SK-N-SH (cell line): ENCODE data around the gene C1QL2. TPM values are rescaled to one million over a fixed set of nuclear protein-coding genes. Genes with fewer than 3 reads are reported as not detected.

ENCODE experiments used
- CTCF ChIA-PET: fragments of 300-600, 350-600 bp; formaldehyde crosslinking; extraction: SDS; loops from one replicate; lab custom pipeline; 2021; lab: Yijun Ruan, JAX
- POLR2A ChIA-PET: fragments of 350-600 bp; sonication (Branson Sonifier 250); formaldehyde crosslinking; extraction: SDS; loops from one replicate; lab custom pipeline; 2020; ENCODE audit warnings: antibody characterized with exemption, inconsistent platforms; lab: Yijun Ruan, JAX
- DNase-seq: peaks from one replicate; pipeline ENCODE4 v3.0.0; 2012
- H2AFZ ChIP-seq: fragments of 200-600 bp; sonication (generic); 2 replicates; pipeline ENCODE4 v1.8.1; 2016; ENCODE audit warnings: antibody characterized with exemption, mild to moderate bottlenecking, low read depth
- H3F3A ChIP-seq: fragments of 200-600 bp; sonication (generic); replicated peaks from 2 replicates; pipeline ENCODE3; 2016; ENCODE audit warnings: antibody characterized with exemption, mild to moderate bottlenecking; ENCODE audit not compliant: insufficient read depth
- H3K27ac ChIP-seq, 2 experiments: fragments of 200-500 bp in 1 of 2; fragments of 200-600 bp in 1 of 2; sonication (Bioruptor generic) in 1 of 2; sonication (generic), shearing (Covaris generic) in 1 of 2; 2 replicates each; pipeline versions ENCODE4 v1.5.1 to v1.6.1; 2014 to 2016; ENCODE audit warnings: low read depth in 2 of 2, inconsistent platforms in 1 of 2, low read length in 1 of 2, mild to moderate bottlenecking in 1 of 2, mixed read lengths in 1 of 2
- H3K27me3 ChIP-seq: fragments of 200-600 bp; sonication (generic), shearing (Covaris generic); 2 replicates; pipeline ENCODE4 v1.6.1; 2016; ENCODE audit warnings: mixed run types; ENCODE audit not compliant: insufficient read depth
- H3K36me3 ChIP-seq, 2 experiments: fragments of 200-500 bp in 1 of 2; fragments of 200-600 bp in 1 of 2; sonication (Bioruptor generic) in 1 of 2; sonication (generic) in 1 of 2; replicated peaks in 1 of 2; 2 replicates each; pipeline versions ENCODE3 to v1.5.1; 2014 to 2016; ENCODE audit warnings: low read length in 1 of 2, mild to moderate bottlenecking in 1 of 2; ENCODE audit not compliant: insufficient read depth in 2 of 2, control insufficient read depth in 1 of 2
- H3K4me1 ChIP-seq, 2 experiments: fragments of 200-500 bp in 1 of 2; fragments of 200-600 bp in 1 of 2; sonication (Bioruptor generic) in 1 of 2; sonication (generic), shearing (Covaris generic) in 1 of 2; 2 replicates each; pipeline versions ENCODE4 v1.5.1 to v1.6.1; 2014 to 2016; ENCODE audit warnings: low read depth in 1 of 2, low read length in 1 of 2, mixed run types in 1 of 2; ENCODE audit not compliant: insufficient read depth in 2 of 2, control insufficient read depth in 1 of 2
- H3K4me2 ChIP-seq: fragments of 200-600 bp; sonication (generic), shearing (Covaris generic); 2 replicates; pipeline ENCODE4 v1.6.1; 2017; ENCODE audit warnings: mixed run types
- H3K4me3 ChIP-seq, 2 experiments: fragments of 200-500 bp in 1 of 2; fragments of 200-600 bp in 1 of 2; sonication (Bioruptor generic) in 1 of 2; sonication (generic), shearing (Covaris generic) in 1 of 2; 2 replicates each; pipeline versions ENCODE4 v1.5.1 to v1.8.1; 2014 to 2016; ENCODE audit warnings: low read depth in 2 of 2, inconsistent platforms in 1 of 2, low read length in 1 of 2, mild to moderate bottlenecking in 1 of 2, mixed read lengths in 1 of 2, moderate library complexity in 1 of 2
- H3K79me2 ChIP-seq: fragments of 200-600 bp; sonication (generic); 2 replicates; pipeline ENCODE4 v1.8.1; 2017; ENCODE audit warnings: mild to moderate bottlenecking; ENCODE audit not compliant: insufficient read depth
- H3K9ac ChIP-seq: fragments of 200-600 bp; sonication (generic); 2 replicates; pipeline ENCODE4 v1.6.1; 2017; ENCODE audit warnings: mixed run types
- H3K9me2 ChIP-seq: fragments of 200-600 bp; sonication (generic); 2 replicates; pipeline ENCODE4 v1.6.1; 2017; ENCODE audit warnings: mixed run types
- H3K9me3 ChIP-seq: fragments of 200-600 bp; sonication (generic); 2 replicates; pipeline ENCODE4 v1.6.1; 2017; ENCODE audit warnings: mixed run types, mild to moderate bottlenecking, moderate library complexity
- H4K20me1 ChIP-seq: fragments of 200-600 bp; sonication (generic); 2 replicates; pipeline ENCODE4 v1.6.1; 2017; ENCODE audit warnings: mild to moderate bottlenecking, mixed run types; ENCODE audit not compliant: insufficient read depth
- CHD2 ChIP-seq: fragments of 150-350 bp; IDR thresholded peaks from 2 replicates; pipeline ENCODE4 v1.6.1; 2018; ENCODE audit warnings: low read length; ENCODE audit not compliant: partially characterized antibody
- ELF1 ChIP-seq: IDR thresholded peaks from 2 replicates; pipeline ENCODE4 v1.4.0; 2012
- EZH2phosphoT487 ChIP-seq: fragments of 200-600 bp; sonication (generic); IDR thresholded peaks from 2 replicates; pipeline ENCODE4 v1.6.1; 2017; ENCODE audit warnings: low read depth, mixed run types, mild to moderate bottlenecking, antibody characterized with exemption, moderate library complexity, borderline replicate concordance
- GABPA ChIP-seq: IDR thresholded peaks from 2 replicates; pipeline ENCODE4 v1.4.0; 2012; ENCODE audit warnings: low read depth, mild to moderate bottlenecking
- POLR2AphosphoS5 ChIP-seq: IDR thresholded peaks from 2 replicates; pipeline ENCODE4 v1.6.1; 2012; ENCODE audit warnings: low read depth, low read length
- RFX5 ChIP-seq: IDR thresholded peaks from 2 replicates; pipeline ENCODE4 v1.6.1; 2012; ENCODE audit warnings: mild to moderate bottlenecking, improper control_type of control experiment, low read length
- RXRA ChIP-seq: IDR thresholded peaks from 2 replicates; pipeline ENCODE4 v1.4.0; 2012; ENCODE audit warnings: low read depth, mild to moderate bottlenecking, borderline replicate concordance
- SIN3A ChIP-seq: IDR thresholded peaks from 2 replicates; pipeline ENCODE4 v1.6.1; 2012; ENCODE audit warnings: low read depth, mild to moderate bottlenecking, low read length, moderate library complexity, borderline replicate concordance
- TAF1 ChIP-seq: IDR thresholded peaks from 2 replicates; pipeline ENCODE4 v1.6.1; 2012; ENCODE audit warnings: low read depth, mild to moderate bottlenecking, low read length, moderate library complexity, borderline replicate concordance
- WGBS: methylation state at CpG from one replicate; pipeline ENCODE4 v1.1.6; 2017; ENCODE audit warnings: low lambda C conversion rate; 5-methylcytosine and 5-hydroxymethylcytosine counted together
- polyA plus RNA-seq, 3 experiments: library from polyadenylated mRNA; depleted of rRNA; stranded (reverse); fragments of >200 nt; gene quantifications; 2 replicates each; pipeline ENCODE4 v1.2.3, GENCODE V29; 2012
- TF ChIP-seq, protein P1 (sequence below): IDR thresholded peaks from 2 replicates; pipeline ENCODE4 v1.6.1; 2012; ENCODE audit warnings: mild to moderate bottlenecking, low read depth, low read length, moderate library complexity
- TF ChIP-seq, protein P2 (sequence below): fragments of 150-350 bp; IDR thresholded peaks from 2 replicates; pipeline ENCODE4 v1.6.1; 2016; ENCODE audit warnings: mild to moderate bottlenecking, low read depth, low read length
- TF ChIP-seq, protein P3 (sequence below): IDR thresholded peaks from 2 replicates; pipeline ENCODE4 v1.4.0; 2012; ENCODE audit warnings: low read depth
- TF ChIP-seq, protein P4 (sequence below): fragments of 200-600 bp; sonication (generic); IDR thresholded peaks from 2 replicates; pipeline ENCODE4 v1.6.1; 2017; ENCODE audit warnings: antibody characterized with exemption, mild to moderate bottlenecking, moderate library complexity
- TF ChIP-seq, protein P5 (sequence below): IDR thresholded peaks from 2 replicates; pipeline ENCODE4 v1.4.0; 2012; ENCODE audit warnings: low read depth, borderline replicate concordance

Gene C1QL2
- polyA plus RNA-seq, 1 of the 3 experiments (the other 2 are of a cell fraction) = not detected

DNA sequence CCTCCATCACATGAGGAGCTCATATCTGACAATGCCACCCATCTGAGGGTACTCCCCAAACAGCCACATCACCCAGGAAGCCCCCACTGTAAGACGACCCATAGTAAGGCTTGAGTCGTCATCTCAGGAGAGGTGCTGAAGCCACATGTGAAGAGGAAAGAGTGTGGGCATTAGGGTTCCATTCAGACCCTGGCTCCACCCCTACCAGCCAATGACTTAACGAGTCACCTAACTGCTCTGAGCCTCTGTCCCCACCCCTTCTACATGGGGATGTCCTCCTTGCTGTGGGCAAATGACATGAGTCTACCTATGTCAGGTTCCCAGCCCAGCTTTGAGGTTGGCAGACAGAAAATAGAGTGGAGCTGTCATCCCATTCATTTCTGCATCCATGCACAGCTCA lies 46.3 kb downstream of the C1QL2 start:
- Histone ChIP-seq H4K20me1 (no peaks in the 10 kb centered on the region), H2AFZ (no peak overlapping the region), H3K36me3 (no peaks in the 10 kb centered on the region), H3K4me2 (no peak overlapping the region), H3K27me3 (no peaks in the 10 kb centered on the region), H3K9ac (no peak overlapping the region), H3F3A (no peaks in the 10 kb centered on the region), H3K27ac (no peak overlapping the region), H3K4me3 (no peak overlapping the region), H3K9me3 (no peaks in the 10 kb centered on the region), H3K79me2 (no peaks in the 10 kb centered on the region), H3K4me1 (no peaks in the 10 kb centered on the region), H3K9me2 (no peaks in the 10 kb centered on the region)
- DNase-seq = no peak
- ChIA-PET CTCF (no interaction called here), POLR2A (no interaction called here)
- WGBS = 4% methylated on average over 3 of the region's 3 CpGs
- TF ChIP-seq, protein P1, sequence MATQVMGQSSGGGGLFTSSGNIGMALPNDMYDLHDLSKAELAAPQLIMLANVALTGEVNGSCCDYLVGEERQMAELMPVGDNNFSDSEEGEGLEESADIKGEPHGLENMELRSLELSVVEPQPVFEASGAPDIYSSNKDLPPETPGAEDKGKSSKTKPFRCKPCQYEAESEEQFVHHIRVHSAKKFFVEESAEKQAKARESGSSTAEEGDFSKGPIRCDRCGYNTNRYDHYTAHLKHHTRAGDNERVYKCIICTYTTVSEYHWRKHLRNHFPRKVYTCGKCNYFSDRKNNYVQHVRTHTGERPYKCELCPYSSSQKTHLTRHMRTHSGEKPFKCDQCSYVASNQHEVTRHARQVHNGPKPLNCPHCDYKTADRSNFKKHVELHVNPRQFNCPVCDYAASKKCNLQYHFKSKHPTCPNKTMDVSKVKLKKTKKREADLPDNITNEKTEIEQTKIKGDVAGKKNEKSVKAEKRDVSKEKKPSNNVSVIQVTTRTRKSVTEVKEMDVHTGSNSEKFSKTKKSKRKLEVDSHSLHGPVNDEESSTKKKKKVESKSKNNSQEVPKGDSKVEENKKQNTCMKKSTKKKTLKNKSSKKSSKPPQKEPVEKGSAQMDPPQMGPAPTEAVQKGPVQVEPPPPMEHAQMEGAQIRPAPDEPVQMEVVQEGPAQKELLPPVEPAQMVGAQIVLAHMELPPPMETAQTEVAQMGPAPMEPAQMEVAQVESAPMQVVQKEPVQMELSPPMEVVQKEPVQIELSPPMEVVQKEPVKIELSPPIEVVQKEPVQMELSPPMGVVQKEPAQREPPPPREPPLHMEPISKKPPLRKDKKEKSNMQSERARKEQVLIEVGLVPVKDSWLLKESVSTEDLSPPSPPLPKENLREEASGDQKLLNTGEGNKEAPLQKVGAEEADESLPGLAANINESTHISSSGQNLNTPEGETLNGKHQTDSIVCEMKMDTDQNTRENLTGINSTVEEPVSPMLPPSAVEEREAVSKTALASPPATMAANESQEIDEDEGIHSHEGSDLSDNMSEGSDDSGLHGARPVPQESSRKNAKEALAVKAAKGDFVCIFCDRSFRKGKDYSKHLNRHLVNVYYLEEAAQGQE = no peak
- TF ChIP-seq GABPA = no peak
- no peak for TF ChIP-seq ELF1
- no peak for TF ChIP-seq POLR2AphosphoS5
- TF ChIP-seq EZH2phosphoT487 = no peak
- TF ChIP-seq SIN3A = no peak
- TF ChIP-seq, protein P2, sequence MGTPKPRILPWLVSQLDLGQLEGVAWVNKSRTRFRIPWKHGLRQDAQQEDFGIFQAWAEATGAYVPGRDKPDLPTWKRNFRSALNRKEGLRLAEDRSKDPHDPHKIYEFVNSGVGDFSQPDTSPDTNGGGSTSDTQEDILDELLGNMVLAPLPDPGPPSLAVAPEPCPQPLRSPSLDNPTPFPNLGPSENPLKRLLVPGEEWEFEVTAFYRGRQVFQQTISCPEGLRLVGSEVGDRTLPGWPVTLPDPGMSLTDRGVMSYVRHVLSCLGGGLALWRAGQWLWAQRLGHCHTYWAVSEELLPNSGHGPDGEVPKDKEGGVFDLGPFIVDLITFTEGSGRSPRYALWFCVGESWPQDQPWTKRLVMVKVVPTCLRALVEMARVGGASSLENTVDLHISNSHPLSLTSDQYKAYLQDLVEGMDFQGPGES = no peak
- TF ChIP-seq, protein P3, sequence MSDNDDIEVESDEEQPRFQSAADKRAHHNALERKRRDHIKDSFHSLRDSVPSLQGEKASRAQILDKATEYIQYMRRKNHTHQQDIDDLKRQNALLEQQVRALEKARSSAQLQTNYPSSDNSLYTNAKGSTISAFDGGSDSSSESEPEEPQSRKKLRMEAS = no peak
- no peak for TF ChIP-seq RXRA
- TF ChIP-seq, protein P4, sequence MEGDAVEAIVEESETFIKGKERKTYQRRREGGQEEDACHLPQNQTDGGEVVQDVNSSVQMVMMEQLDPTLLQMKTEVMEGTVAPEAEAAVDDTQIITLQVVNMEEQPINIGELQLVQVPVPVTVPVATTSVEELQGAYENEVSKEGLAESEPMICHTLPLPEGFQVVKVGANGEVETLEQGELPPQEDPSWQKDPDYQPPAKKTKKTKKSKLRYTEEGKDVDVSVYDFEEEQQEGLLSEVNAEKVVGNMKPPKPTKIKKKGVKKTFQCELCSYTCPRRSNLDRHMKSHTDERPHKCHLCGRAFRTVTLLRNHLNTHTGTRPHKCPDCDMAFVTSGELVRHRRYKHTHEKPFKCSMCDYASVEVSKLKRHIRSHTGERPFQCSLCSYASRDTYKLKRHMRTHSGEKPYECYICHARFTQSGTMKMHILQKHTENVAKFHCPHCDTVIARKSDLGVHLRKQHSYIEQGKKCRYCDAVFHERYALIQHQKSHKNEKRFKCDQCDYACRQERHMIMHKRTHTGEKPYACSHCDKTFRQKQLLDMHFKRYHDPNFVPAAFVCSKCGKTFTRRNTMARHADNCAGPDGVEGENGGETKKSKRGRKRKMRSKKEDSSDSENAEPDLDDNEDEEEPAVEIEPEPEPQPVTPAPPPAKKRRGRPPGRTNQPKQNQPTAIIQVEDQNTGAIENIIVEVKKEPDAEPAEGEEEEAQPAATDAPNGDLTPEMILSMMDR = no peak
- no peak for TF ChIP-seq TAF1
- TF ChIP-seq, protein P5, sequence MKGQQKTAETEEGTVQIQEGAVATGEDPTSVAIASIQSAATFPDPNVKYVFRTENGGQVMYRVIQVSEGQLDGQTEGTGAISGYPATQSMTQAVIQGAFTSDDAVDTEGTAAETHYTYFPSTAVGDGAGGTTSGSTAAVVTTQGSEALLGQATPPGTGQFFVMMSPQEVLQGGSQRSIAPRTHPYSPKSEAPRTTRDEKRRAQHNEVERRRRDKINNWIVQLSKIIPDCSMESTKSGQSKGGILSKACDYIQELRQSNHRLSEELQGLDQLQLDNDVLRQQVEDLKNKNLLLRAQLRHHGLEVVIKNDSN = no peak
- TF ChIP-seq RFX5 = no peak
- TF ChIP-seq CHD2 = no peak
